GM21786 (cell line): Measurements from ENCODE around the gene KCNMB2.
"Not testable (repeated sequence)": the region's sequence is repeated elsewhere in the genome, so short reads cannot be mapped to it uniquely, and the experiment has no call there.

Source experiments
- ATAC-seq: cut with Tn5 transposase; IDR thresholded peaks from one replicate; pipeline ENCODE4 v1.9.1; 2021; ENCODE audit not compliant: unreplicated experiment

KCNMB2 gene

GRCh38 chr3:178745861-178746655 is 209.8 kb downstream of the KCNMB2 start:
- not testable (repeated sequence) for ATAC-seq

GRCh38 chr3:178748874-178749273 is 212.6 kb downstream of the KCNMB2 start:
- ATAC-seq, result no peak

GRCh38 chr3:178749471-178749870 is 213.2 kb downstream of the KCNMB2 start:
- no peak for ATAC-seq

GRCh38 chr3:178750639-178751300 is 214.5 kb downstream of the KCNMB2 start:
- no peak for ATAC-seq

- ATAC-seq, result no peak
Measured at GRCh38 chr3:178752843-178753242, 216.6 kb downstream of the KCNMB2 start.

GRCh38 chr3:178754852-178755510 is 218.7 kb downstream of the KCNMB2 start:
- no peak for ATAC-seq

GRCh38 chr3:178761024-178761423 is 224.8 kb downstream of the KCNMB2 start:
- ATAC-seq, result no peak

GRCh38 chr3:178761461-178761860 is 225.2 kb downstream of the KCNMB2 start:
- ATAC-seq, result no peak

- ATAC-seq, result no peak
Measured at GRCh38 chr3:178762385-178762784, 226.1 kb downstream of the KCNMB2 start.

- ATAC-seq, result no peak
Measured at GRCh38 chr3:178765472-178765871, 229.2 kb downstream of the KCNMB2 start.

GRCh38 chr3:178767581-178767980 is 231.3 kb downstream of the KCNMB2 start:
- no peak for ATAC-seq

- ATAC-seq, result peak; percentile 78
Measured at GRCh38 chr3:178768072-178768864, 232.0 kb downstream of the KCNMB2 start.

GRCh38 chr3:178771511-178771910 is 235.3 kb downstream of the KCNMB2 start:
- ATAC-seq, result no peak

- ATAC-seq, result no peak
Measured at GRCh38 chr3:178772746-178773145, 236.5 kb downstream of the KCNMB2 start.

GRCh38 chr3:178773358-178773757 is 237.1 kb downstream of the KCNMB2 start:
- ATAC-seq, result no peak

GRCh38 chr3:178777718-178778411 is 241.6 kb downstream of the KCNMB2 start:
- peak; percentile 77 for ATAC-seq

GRCh38 chr3:178778589-178778988 is 242.4 kb downstream of the KCNMB2 start:
- ATAC-seq, result no peak

GRCh38 chr3:178785961-178786360 is 249.7 kb downstream of the KCNMB2 start:
- no peak for ATAC-seq

- ATAC-seq, result no peak
Measured at GRCh38 chr3:178787960-178788359, 251.7 kb downstream of the KCNMB2 start.

- ATAC-seq, result no peak
Measured at GRCh38 chr3:178794711-178795110, 258.5 kb downstream of the KCNMB2 start.
